A549 (cell line): ENCODE measurements around the gene UBE2C. TPM values are rescaled to one million over a fixed set of nuclear protein-coding genes. Genes with fewer than 3 reads are reported as not detected.

ENCODE experiments used
- ATAC-seq, 2 experiments: fragments of 200-7000 bp in 1 of 2; fragments of >200 bp in 1 of 2; cut with Nextera tagmentation in 1 of 2; cut with Tn5 transposase in 1 of 2; 3 replicates each; pipeline versions ENCODE4 v1.8.0 to v1.9.1; 2018 to 2020; ENCODE audit warnings: mild to moderate bottlenecking in 1 of 2, moderate library complexity in 1 of 2
- CTCF ChIA-PET: fragments of 300-600 bp; sonication (Branson Sonifier 250); formaldehyde crosslinking; extraction: SDS; loops from one replicate; lab custom pipeline; 2021; ENCODE audit warnings: antibody characterized with exemption, inconsistent platforms; lab: Yijun Ruan, JAX
- POLR2A ChIA-PET: fragments of 350-600 bp; formaldehyde crosslinking; extraction: SDS; loops from one replicate; lab custom pipeline; 2021; ENCODE audit warnings: antibody characterized with exemption, inconsistent platforms; lab: Yijun Ruan, JAX
- DNase-seq, 2 experiments: peaks; one replicate each; pipeline versions ENCODE4 v3.0.0 to v3.0.0-alpha.2; 2011 to 2016; ENCODE audit warnings: low read depth in 1 of 2, low spot score in 1 of 2
- FAIRE-seq: peaks from 2 replicates; lab custom pipeline; 2011; peaks lifted over from hg19 to GRCh38; lab: Jason Lieb, UNC
- H3K27ac ChIP-seq, 2 experiments: fragments of >200 bp; sonication (Bioruptor Twin); formaldehyde crosslinking; 3 replicates each; pipeline ENCODE4 v1.5.1; 2016 to 2017
- H3K4me1 ChIP-seq: fragments of >200 bp; sonication (Bioruptor Twin); formaldehyde crosslinking; 3 replicates; pipeline ENCODE4 v1.6.1; 2016
- H3K4me2 ChIP-seq: fragments of >200 bp; sonication (Bioruptor Twin); formaldehyde crosslinking; 3 replicates; pipeline ENCODE4 v1.6.1; 2016
- H3K4me3 ChIP-seq: fragments of >200 bp; sonication (Bioruptor Twin); formaldehyde crosslinking; 3 replicates; pipeline ENCODE4 v1.5.1; 2016
- H3K9me3 ChIP-seq: fragments of >200 bp; sonication (Bioruptor Twin); formaldehyde crosslinking; 3 replicates; pipeline ENCODE4 v1.6.1; 2016
- CBX8 ChIP-seq: fragments of 200-600 bp; sonication (generic); IDR thresholded peaks from 2 replicates; pipeline ENCODE4 v1.6.1; 2016
- CEBPB ChIP-seq, 2 experiments: fragments of >200 bp in 1 of 2; sonication (Bioruptor Twin) in 1 of 2; formaldehyde crosslinking in 1 of 2; IDR thresholded peaks; 2 replicates each; pipeline ENCODE4 v1.6.1; 2012 to 2016
- EHF ChIP-seq: fragments of 250-450 bp; sonication (Bioruptor Pico); IDR thresholded peaks from 2 replicates; pipeline ENCODE4 v1.5.0; 2020; ENCODE audit warnings: mild to moderate bottlenecking
- EP300 ChIP-seq, 2 experiments: fragments of >200 bp; sonication (Bioruptor Twin); formaldehyde crosslinking; IDR thresholded peaks; 2 replicates in 1 of 2; 3 replicates in 1 of 2; pipeline ENCODE4 v1.6.1; 2016 to 2017
- ESRRA ChIP-seq: fragments of 150-350 bp; IDR thresholded peaks from 2 replicates; pipeline ENCODE4 v1.6.1; 2014; ENCODE audit warnings: mild to moderate bottlenecking, low read length, borderline replicate concordance
- FOSB ChIP-seq: fragments of 250-450 bp; sonication (Bioruptor Pico); IDR thresholded peaks from 2 replicates; pipeline ENCODE4 v1.5.0; 2020; ENCODE audit warnings: mild to moderate bottlenecking, moderate library complexity
- FOSL2 ChIP-seq, 2 experiments: fragments of 450-650 bp in 1 of 2; fragments of >200 bp in 1 of 2; sonication (Bioruptor Twin) in 1 of 2; formaldehyde crosslinking; IDR thresholded peaks; 2 replicates each; pipeline versions ENCODE4 v1.5.0 to v1.6.1; 2016 to 2020; ENCODE audit warnings: mild to moderate bottlenecking in 1 of 2, moderate library complexity in 1 of 2
- GATA3 ChIP-seq: IDR thresholded peaks from 2 replicates; pipeline ENCODE4 v1.6.1; 2012; ENCODE audit warnings: borderline replicate concordance
- HDAC2 ChIP-seq: fragments of 200-600 bp; sonication (generic); IDR thresholded peaks from 2 replicates; pipeline ENCODE4 v1.6.1; 2016
- HES2 ChIP-seq: fragments of >200 bp; sonication (Bioruptor Twin); formaldehyde crosslinking; IDR thresholded peaks from 2 replicates; pipeline ENCODE4 v1.6.1; 2016
- HOXB13 ChIP-seq: fragments of 250-450 bp; sonication (Bioruptor Pico); IDR thresholded peaks from 2 replicates; pipeline ENCODE4 v1.5.0; 2020; ENCODE audit warnings: low read depth, mild to moderate bottlenecking, moderate library complexity
- JUN ChIP-seq, 2 experiments: fragments of >200 bp; sonication (Bioruptor Twin); formaldehyde crosslinking; IDR thresholded peaks; 2 replicates in 1 of 2; 3 replicates in 1 of 2; pipeline ENCODE4 v1.6.1; 2016 to 2017
- MAFK ChIP-seq: fragments of 450-650 bp; IDR thresholded peaks from 2 replicates; pipeline ENCODE4 v1.6.1; 2014; ENCODE audit not compliant: partially characterized antibody
- MAX ChIP-seq: IDR thresholded peaks from 2 replicates; pipeline ENCODE4 v1.6.1; 2012
- NFE2L2 ChIP-seq: fragments of 150-350 bp; conservative IDR thresholded peaks from 2 replicates; pipeline ENCODE4 v1.6.1; 2014; ENCODE audit warnings: low read length
- NR3C1 ChIP-seq: fragments of >200 bp; sonication (Bioruptor Twin); formaldehyde crosslinking; IDR thresholded peaks from 3 replicates; pipeline ENCODE4 v1.6.1; 2017
- PHF8 ChIP-seq: fragments of 200-600 bp; sonication (generic); IDR thresholded peaks from 2 replicates; pipeline ENCODE4 v1.6.1; 2016; ENCODE audit warnings: low read depth, mild to moderate bottlenecking, antibody characterized with exemption, moderate library complexity, borderline replicate concordance
- POLR2A ChIP-seq: IDR thresholded peaks from 2 replicates; pipeline ENCODE4 v1.6.1; 2012; ENCODE audit warnings: mild to moderate bottlenecking, low read length
- RNF2 ChIP-seq: fragments of 200-600 bp; sonication (generic); IDR thresholded peaks from 2 replicates; pipeline ENCODE4 v1.6.1; 2016; ENCODE audit warnings: low read depth, mild to moderate bottlenecking, antibody characterized with exemption, moderate library complexity, borderline replicate concordance
- SMC3 ChIP-seq: fragments of >200 bp; sonication (Bioruptor Twin); formaldehyde crosslinking; IDR thresholded peaks from 3 replicates; pipeline ENCODE4 v1.6.1; 2018; ENCODE audit warnings: inconsistent platforms
- TP53 ChIP-seq: fragments of 250-450 bp; sonication (Bioruptor Pico); IDR thresholded peaks from 2 replicates; pipeline ENCODE4 v1.5.0; 2021; ENCODE audit warnings: mild to moderate bottlenecking, moderate library complexity
- USF2 ChIP-seq: fragments of 450-650 bp; IDR thresholded peaks from 2 replicates; pipeline ENCODE4 v1.6.1; 2014; ENCODE audit warnings: antibody characterized with exemption
- ZSCAN20 ChIP-seq: fragments of 250-450 bp; sonication (Bioruptor Pico); IDR thresholded peaks from 2 replicates; pipeline ENCODE4 v1.8.0; 2022; ENCODE audit warnings: mild to moderate bottlenecking, moderate library complexity
- WGBS: methylation state at CpG from one replicate; pipeline ENCODE4 v1.1.6; 2017; ENCODE audit errors: missing lambda C conversion rate; 5-methylcytosine and 5-hydroxymethylcytosine counted together
- polyA plus RNA-seq, 4 experiments: library from polyadenylated mRNA; depleted of rRNA in 3 of 4; stranded (reverse); fragments of >200 nt; fragmentation: RNase III in 1 of 4; extraction: RNeasy Plus Mini Kit Qiagen cat#74134 plus additional on column Dnase treatment in 1 of 4; gene quantifications; 2 replicates in 3 of 4; 3 replicates in 1 of 4; pipeline ENCODE4 v1.2.3, GENCODE V29; 2011 to 2017

The UBE2C gene
- polyA plus RNA-seq, 2 of the 4 experiments (the other 2 are of a cell fraction), result 123 to 189 TPM

GRCh38 chr20:45835825-45836224 is 23.4 kb downstream of the UBE2C start:
- ChIA-PET CTCF (interaction anchor here (1.8 kb wide), 1 partner anchor 37 kb away, joined by 6 read pairs; no protein-coding TSS in a partner anchor), POLR2A (no interaction called here)
- Histone ChIP-seq H3K9me3 (no peaks in the 10 kb centered on the region), H3K4me2 (0 out of 3 replicates have a peak overlapping the region, but pooled peaks have one; percentile 81), H3K4me1 (peaks cover 17% of the 10 kb centered on the region; the same call in 2 of the 3 replicates), H3K4me3 (no peak overlapping the region), H3K27ac (no peak overlapping the region)
- ATAC-seq (no peak), FAIRE-seq (no peak), DNase-seq (no peak)
- TF ChIP-seq HES2 (no peak), MAX (no peak), ESRRA (no peak), POLR2A (no peak), CEBPB (IDR thresholded peaks at IDR 0.05) (no peak), NR3C1 (no peak), GATA3 (no peak), RNF2 (no peak), PHF8 (no peak), NFE2L2 (no peak), MAFK (no peak), EP300 (IDR thresholded peaks at IDR 0.05) (no peak), ZSCAN20 (no peak)
- WGBS, result 98% methylated on average over 5 of the region's 5 CpGs

GRCh38 chr20:45836841-45837240 is 24.4 kb downstream of the UBE2C start:
- Histone ChIP-seq H3K4me2 (no peak overlapping the region), H3K4me1 (peaks cover 17% of the 10 kb centered on the region; the same call in 2 of the 3 replicates), H3K27ac (no peak overlapping the region), H3K4me3 (no peak overlapping the region), H3K9me3 (no peaks in the 10 kb centered on the region)
- TF ChIP-seq JUN (IDR thresholded peaks at IDR 0.05) (no peak), HOXB13 (CRISPR knock-in tag) (no peak), TP53 (no peak), SMC3 (no peak), USF2 (no peak)
- WGBS, result 83% methylated on average over 1 of the region's 1 CpG
- no peak for ATAC-seq
- no peak for DNase-seq
- POLR2A ChIA-PET, result no interaction called here
- no peak for FAIRE-seq
- CTCF ChIA-PET, result interaction anchor here (1.3 to 1.8 kb wide), 3 partner anchors 9 to 177 kb away, joined by 3 to 6 read pairs (median 3); no protein-coding TSS in a partner anchor

GRCh38 chr20:45840700-45841198 is 28.3 kb downstream of the UBE2C start:
- FAIRE-seq, result no peak
- ATAC-seq, result no peak; a peak in 1 of 6 replicates
- CTCF ChIA-PET, result interaction anchor here (0.6 to 2.2 kb wide), 3 partner anchors 27 to 157 kb away, joined by 3 to 6 read pairs (median 6); no protein-coding TSS in a partner anchor

More at GRCh38 chr20:45840700-45841198, 28.3 kb downstream of the UBE2C start:
- no peaks in the 10 kb centered on the region for H3K4me1 ChIP-seq
- H3K4me3 ChIP-seq, result no peak overlapping the region
- POLR2A ChIA-PET, result interaction anchor here (1.7 kb wide), 1 partner anchor 40 kb away, joined by 5 read pairs; no protein-coding TSS in a partner anchor
- no peak overlapping the region for H3K4me2 ChIP-seq
- no peak for DNase-seq
- H3K27ac ChIP-seq, result no peak overlapping the region
- no peaks in the 10 kb centered on the region for H3K9me3 ChIP-seq
- TF ChIP-seq FOSL2 (IDR thresholded peaks at IDR 0.05), result no peak
- no peak for TF ChIP-seq FOSL2 (CRISPR knock-in tag; IDR thresholded peaks at IDR 0.05)
- TF ChIP-seq FOSB (CRISPR knock-in tag), result no peak
- TF ChIP-seq EHF, result no peak
- TF ChIP-seq HDAC2, result no peak
- TF ChIP-seq CBX8, result no peak
- TF ChIP-seq, all 56 proteins: peak for 0
- 93% methylated on average over 15 of the region's 25 CpGs for WGBS
